H7 (cell line): Measurements from ENCODE around the gene GTPBP10. TPM values are rescaled to one million over a fixed set of nuclear protein-coding genes. Genes with fewer than 3 reads are reported as not detected.
A peak's percentile ranks its signal among the peaks of the same experiment; 100 is the strongest.
"Not testable (repeated sequence)": the region's sequence is repeated elsewhere in the genome, so short reads cannot be mapped to it uniquely, and the experiment has no call there.

Source experiments
- DNase-seq: peaks from one replicate; pipeline ENCODE4 v3.0.0; 2012
- H3K27me3 ChIP-seq: 2 replicates; pipeline ENCODE4 v1.6.0; 2011; ENCODE audit warnings: mild to moderate bottlenecking, low read length; ENCODE audit not compliant: control insufficient read depth, insufficient read depth
- H3K36me3 ChIP-seq: replicated peaks from 2 replicates; pipeline ENCODE4 v1.5.1; 2011; ENCODE audit warnings: low read length; ENCODE audit not compliant: control insufficient read depth, insufficient read depth
- H3K4me3 ChIP-seq: 2 replicates; pipeline ENCODE4 v1.5.1; 2011; ENCODE audit warnings: low read depth, mild to moderate bottlenecking, control low read depth, low read length, moderate library complexity; ENCODE audit not compliant: insufficient read depth
- total RNA-seq: library from RNA; depleted of rRNA; stranded (reverse); fragments of >200 nt; shearing (Covaris generic); gene quantifications from 2 replicates; pipeline ENCODE4 v1.2.3, GENCODE V29; 2014

The GTPBP10 gene
- total RNA-seq, 1 experiment from 2014 or later = 14.6 TPM

DNA sequence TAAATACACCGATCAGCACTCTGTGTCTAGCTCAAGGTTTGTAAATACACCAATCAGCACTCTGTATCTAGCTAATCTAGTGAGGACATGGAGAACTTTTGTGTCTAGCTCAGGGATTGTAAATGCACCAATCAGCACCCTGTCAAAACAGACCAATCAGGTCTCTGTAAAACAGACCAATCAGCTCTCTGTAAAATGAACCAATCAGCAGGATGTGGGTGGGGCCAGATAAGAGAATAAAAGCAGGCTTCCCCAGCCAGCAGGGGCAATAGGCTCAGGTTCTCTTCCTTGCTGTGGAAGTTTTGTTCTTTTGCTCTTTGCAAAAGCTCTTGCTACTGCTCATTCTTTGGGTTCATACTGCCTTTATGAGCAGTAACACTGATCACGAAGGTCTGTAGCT is 11.6 kb upstream of the GTPBP10 start:
- H3K27me3 ChIP-seq, H3K36me3 ChIP-seq, H3K4me3 ChIP-seq, DNase-seq: not testable (repeated sequence)

DNA sequence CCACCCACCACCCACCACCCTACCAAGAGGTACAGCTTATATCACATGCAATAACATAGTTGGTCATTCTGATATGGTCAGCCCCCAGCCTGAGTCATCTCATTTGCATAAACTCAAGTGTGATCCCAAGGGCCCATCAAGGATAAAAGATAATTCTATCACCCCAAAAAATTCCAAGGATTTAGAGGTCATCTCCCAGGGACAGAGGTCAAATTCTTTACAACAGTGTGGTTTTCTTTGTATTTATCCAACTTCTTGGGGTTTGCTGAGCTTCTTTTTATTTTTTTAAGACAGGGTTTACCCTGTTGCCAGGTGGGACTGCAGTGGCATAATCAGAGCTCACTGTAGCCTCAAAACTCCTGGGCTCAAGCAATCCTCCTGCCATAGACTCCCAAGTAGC is 9.4 kb upstream of the GTPBP10 start:
- H3K36me3 ChIP-seq = no peaks in the 10 kb centered on the region
- DNase-seq = no peak
- H3K4me3 ChIP-seq = no peak overlapping the region
- H3K27me3 ChIP-seq = no peaks in the 10 kb centered on the region

DNA sequence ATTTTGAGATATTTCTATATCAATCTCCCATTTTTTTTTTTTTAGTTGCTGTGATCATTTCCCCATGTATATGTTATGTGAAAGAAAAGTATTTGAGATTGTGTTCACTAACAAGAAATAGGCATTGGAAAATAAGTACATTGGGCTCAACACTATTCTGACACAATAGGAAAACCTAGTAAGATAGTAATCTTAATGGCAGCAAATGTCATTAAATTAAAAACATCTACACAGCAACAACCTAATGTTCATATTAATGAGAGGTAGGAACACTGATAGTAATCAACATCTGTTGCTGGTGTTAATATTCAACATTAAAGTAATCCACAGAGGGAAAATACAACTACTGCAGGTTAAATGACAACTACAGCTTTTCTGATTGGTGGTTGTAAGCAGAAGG is 1.5 kb upstream of the GTPBP10 start:
- Histone ChIP-seq H3K36me3 (no peaks in the 10 kb centered on the region), H3K27me3 (no peaks in the 10 kb centered on the region), H3K4me3 (no peak overlapping the region)
- DNase-seq = no peak

DNA sequence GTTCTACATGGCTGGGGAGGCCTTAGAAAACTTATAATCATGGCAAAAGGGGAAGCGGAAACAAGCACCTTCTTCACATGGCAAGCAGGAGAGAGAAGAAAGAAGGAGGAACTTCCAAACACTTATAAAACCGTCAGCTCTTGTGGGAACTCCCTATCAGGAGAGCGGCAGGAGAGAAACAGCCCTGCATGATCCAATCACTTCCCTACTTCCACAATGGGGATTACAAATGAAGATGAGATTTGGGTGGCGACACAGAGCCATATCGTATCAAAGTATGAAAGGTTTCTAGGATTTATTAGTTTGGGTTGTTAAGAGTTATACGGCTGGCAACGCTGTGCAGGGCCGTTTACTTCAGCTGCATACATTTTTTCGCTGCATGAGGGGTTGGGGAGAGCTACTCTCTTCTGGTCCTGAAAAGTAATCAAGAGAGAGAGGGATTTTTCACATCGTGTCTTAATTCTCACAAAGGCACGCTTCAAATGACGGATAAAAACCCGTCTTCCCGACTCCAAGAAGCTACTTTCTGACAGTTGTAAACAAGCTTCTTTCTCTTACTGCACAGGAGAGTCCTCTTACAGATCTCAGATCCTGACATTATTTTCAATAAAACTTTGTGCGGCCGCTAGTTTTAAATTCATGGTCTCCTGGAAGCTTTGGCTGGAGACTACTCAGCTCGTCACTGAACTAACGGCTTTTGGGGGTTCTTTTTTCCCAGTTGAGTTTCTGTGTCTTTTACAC is 751 bp upstream of the GTPBP10 start:
- Histone ChIP-seq H3K36me3 (no peaks in the 10 kb centered on the region), H3K4me3 (peak overlapping the region; percentile 94), H3K27me3 (no peaks in the 10 kb centered on the region)
- peak; percentile 12 for DNase-seq

DNA sequence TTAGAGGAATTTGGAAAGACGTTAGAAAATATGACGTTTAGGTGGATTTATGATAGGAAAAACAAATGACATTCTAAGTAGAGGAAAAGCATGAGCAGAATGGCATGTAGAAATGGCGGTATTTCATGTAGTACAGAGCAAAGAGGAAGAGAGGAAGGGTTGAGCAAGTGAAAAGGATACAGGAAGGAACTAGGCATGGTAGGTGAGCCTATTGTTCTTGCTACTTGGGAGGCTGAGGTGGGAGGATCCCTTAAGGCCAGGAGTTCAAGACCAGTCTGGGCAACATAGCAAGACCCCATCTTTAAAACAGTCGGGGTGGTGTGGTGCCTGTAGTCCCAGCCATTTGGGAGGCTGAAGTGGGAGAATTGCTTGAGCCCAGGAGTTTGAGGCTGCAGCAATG is 1.2 kb downstream of the GTPBP10 start:
- DNase-seq = no peak
- Histone ChIP-seq H3K36me3 (no peaks in the 10 kb centered on the region), H3K27me3 (no peaks in the 10 kb centered on the region), H3K4me3 (no peak overlapping the region)

DNA sequence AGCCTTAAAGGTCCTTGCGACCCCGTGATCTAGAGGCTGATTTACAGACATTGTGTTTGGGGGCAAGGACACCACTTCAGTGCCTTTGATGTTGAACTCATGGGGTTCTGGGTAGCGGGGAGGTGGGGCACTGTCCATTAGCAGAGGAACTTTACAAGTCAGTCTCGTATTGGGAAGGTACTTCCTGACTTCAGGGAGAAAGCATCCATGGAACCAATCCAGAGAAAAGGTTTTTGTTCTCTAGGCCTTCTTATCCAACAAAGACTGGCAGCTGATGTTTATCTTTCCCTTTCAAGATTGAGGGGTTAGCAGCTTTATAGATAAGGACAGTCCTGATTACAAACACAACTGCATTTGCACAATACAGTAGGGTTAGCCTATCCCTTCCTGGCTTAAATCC is 2.8 kb downstream of the GTPBP10 start:
- Histone ChIP-seq H3K36me3 (no peaks in the 10 kb centered on the region), H3K4me3 (no peak overlapping the region), H3K27me3 (no peaks in the 10 kb centered on the region)
- DNase-seq = no peak

DNA sequence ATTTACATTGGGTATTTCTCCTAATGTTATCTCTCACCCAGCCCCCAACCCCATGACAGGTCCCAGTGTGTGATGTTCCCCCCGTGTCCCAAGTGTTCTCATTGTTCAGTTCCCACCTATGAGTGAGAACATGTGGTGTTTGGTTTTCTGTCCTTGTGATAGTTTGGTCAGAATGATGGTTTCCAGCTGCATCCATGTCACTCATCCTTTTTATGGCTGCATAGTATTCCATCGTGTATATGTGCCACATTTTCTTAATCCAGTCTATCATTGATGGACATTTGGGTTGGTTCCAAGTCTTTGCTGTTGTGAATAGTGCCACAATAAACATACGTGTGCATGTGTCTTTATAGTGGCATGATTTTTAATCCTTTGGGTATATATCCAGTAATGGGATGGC is 3.5 kb downstream of the GTPBP10 start:
- H3K27me3 ChIP-seq, DNase-seq, H3K36me3 ChIP-seq, H3K4me3 ChIP-seq: not testable (repeated sequence)

DNA sequence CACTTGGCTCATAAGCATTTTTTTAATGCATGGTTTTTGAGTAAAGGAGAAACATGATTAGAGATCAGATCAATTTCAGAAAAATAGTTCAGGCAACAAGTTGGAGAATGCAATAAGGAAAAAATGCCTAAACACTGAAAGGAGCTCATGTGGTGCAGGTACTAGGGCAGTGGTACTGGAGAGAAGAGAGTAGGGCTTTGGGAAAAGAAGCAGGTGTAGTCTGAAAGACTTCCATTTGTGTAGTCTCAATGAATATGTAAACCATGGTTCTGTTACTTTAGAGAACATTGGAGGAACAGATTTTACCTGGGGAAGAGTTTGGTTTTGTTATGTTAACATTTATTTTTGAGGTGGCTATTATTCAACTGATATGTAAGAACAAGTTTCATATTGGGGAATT is 5.5 kb downstream of the GTPBP10 start:
- H3K36me3 ChIP-seq = no peaks in the 10 kb centered on the region; the same call in 1 of the 2 replicates
- no peaks in the 10 kb centered on the region for H3K27me3 ChIP-seq

DNA sequence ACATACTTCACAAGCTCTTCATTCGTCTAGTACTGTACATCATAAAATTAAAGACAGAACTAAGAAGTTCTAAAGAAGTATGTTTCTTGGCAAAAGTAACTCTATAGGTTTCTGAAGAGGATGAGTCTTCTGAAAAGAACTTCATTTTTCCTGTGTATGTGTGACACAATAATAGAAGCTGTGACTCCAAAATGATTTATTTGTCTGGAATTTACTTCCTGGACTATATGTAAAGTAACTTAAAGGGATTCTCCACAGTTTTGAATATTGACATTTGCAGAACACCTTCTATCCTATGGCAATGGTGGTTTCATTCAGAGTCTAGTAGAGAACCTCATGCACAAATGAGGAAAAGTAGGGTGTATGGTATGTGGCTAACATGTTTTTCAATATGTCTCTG is 36.9 kb downstream of the GTPBP10 start:
- peaks cover 5% of the 10 kb centered on the region for H3K36me3 ChIP-seq
- DNase-seq = no peak

More for the DNA sequence above, 5.5 kb downstream of the GTPBP10 start:
- no peak for DNase-seq
- no peak overlapping the region for H3K4me3 ChIP-seq

DNA sequence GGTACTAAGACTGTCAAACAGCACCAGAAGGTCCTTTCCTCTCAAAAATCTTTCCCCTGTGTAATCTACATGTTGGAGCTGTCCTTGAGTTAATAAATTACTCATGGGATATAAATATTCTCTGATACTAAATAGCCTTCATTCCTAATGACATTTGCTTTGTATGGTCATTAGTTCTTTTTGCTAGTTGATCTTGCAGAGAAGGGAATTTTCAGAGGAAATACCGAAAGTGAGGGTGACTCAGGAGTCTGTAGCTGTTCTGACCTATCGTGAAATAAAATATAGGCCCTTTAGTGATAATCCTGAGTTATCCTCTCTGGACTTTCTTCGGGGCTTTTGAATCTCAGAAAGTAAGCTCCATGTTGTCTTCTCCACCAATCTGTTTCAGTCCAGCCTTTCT is 37.3 kb downstream of the GTPBP10 start:
- no peak for DNase-seq
- H3K36me3 ChIP-seq = peaks cover 5% of the 10 kb centered on the region
- H3K27me3 ChIP-seq = no peaks in the 10 kb centered on the region
- H3K4me3 ChIP-seq = no peak overlapping the region

More for the DNA sequence above, 36.9 kb downstream of the GTPBP10 start:
- Histone ChIP-seq H3K4me3 (no peak overlapping the region), H3K27me3 (no peaks in the 10 kb centered on the region)

DNA sequence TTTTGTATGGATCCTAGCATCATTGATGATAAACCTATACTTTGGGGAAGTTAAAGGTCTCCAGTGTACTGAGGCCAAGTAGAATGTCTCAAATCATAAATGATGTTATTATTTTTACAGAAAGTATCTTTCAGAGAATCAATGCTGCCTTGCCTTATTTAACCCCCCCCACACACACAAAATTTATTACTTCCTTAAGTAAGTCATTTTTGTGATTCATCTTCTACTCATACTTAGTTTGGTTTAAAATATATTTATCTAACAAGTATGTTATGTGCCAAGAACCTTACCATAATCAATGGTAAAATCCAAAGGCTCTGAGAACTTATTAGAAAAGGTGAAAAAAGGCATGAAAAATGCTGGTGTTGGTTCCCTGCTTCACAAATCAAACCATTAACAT is 37.9 kb downstream of the GTPBP10 start:
- no peak for DNase-seq
- H3K27me3 ChIP-seq = no peaks in the 10 kb centered on the region
- no peak overlapping the region for H3K4me3 ChIP-seq
- H3K36me3 ChIP-seq = peaks cover 3% of the 10 kb centered on the region

DNA sequence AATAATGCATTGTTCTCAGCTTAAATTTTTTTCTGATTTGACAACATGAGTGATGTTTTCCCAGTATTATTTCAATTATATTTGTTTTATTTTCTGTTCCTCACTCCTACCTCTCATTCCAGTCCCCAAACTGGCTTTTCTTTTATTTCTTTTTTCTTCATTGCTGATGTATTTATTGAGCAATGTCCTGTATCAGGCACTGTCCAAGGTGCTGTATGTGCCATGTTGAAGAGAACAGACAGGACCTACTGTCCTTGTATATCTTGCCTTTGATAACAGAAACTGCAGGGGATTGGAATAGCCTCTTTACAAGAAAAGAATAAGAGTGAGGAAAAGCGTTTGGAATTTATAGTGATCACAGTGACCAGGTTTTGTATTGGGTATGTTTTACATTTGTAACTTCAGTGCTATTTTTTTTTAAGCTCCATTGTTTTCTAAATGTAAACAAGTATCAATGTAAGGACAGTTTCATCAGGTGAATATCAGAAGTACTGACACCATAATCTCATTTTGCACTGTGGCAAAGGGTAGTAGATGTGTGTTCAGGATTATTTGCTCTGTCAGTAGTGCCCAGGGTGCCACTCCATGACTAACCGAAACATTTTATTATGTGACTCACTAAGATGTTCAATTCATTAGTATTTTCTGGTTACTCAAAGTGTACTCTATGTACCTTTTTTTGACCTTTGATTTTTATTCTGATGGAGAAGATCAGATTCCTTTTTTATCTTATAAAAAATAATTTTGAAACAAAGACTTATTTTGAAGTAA is 41.1 kb downstream of the GTPBP10 start:
- peaks cover 3% of the 10 kb centered on the region for H3K36me3 ChIP-seq
- no peak overlapping the region for H3K4me3 ChIP-seq
- no peaks in the 10 kb centered on the region for H3K27me3 ChIP-seq
- DNase-seq = no peak

DNA sequence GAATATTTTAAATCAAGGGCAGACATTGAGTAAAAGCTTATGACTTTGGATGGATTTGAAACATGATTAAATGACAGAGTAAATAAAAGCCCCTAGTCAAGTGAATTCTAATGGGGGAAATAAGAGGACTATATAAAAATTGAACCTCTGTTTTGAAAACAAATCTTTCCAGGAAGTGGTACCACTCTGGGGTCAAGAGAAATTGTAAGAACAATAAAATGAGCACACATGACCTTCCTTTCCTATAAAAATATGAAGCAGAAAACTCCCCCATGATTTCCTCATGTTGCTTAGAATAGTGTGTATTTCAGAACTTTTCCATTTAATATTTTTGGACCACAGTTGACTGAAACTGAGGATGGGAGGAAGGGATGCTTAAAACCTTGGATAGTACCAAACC is 44.4 kb downstream of the GTPBP10 start:
- no peak for DNase-seq
- Histone ChIP-seq H3K36me3 (no peaks in the 10 kb centered on the region), H3K4me3 (no peak overlapping the region), H3K27me3 (no peaks in the 10 kb centered on the region)

DNA sequence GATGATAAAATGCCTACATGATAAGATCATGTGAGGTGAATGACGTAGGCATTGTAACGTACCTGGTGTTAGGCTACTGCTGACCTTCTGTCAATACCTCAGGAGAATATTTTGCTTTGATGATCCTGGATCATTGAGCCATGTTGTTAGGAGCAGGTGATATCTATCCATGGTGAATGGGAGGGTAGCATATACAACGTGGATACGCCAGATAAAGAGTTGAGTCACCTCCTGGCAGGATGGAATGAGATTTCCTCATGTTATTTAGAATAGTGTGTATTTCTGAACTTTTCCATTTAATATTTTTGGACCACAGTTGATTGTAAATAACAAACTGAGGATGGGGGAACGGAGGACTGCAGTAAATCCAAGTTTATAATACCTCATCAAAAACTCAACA is 45.0 kb downstream of the GTPBP10 start:
- Histone ChIP-seq H3K4me3 (no peak overlapping the region), H3K27me3 (no peaks in the 10 kb centered on the region), H3K36me3 (no peaks in the 10 kb centered on the region)
- DNase-seq = no peak

DNA sequence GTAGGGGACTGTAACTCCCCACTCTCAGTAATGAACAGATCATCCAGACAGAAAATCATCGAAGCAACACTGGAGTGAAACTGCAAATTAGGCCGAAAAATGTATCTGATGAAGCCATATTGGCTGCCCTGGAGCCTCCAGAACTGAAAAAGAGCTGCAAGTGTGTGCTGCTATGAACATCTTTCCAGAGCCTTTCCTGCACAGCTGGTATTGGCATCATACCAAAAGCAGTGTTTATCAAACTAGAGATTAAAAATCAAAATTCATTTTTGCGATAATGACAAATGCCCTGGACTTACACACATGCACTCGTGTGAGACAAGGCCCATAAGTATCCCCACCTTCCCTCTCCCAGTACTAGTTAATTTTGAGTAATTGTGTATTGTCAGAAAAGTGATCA is 49.9 kb downstream of the GTPBP10 start:
- DNase-seq = no peak
- Histone ChIP-seq H3K4me3 (no peak overlapping the region), H3K36me3 (no peaks in the 10 kb centered on the region), H3K27me3 (no peaks in the 10 kb centered on the region)
